HG02943 (cell line): ENCODE measurements around the gene KCNT2.

Source experiments
- ATAC-seq: cut with Tn5 transposase; IDR thresholded peaks from one replicate; pipeline ENCODE4 v1.9.1; 2021; ENCODE audit warnings: mild to moderate bottlenecking, low read depth, moderate library complexity; ENCODE audit not compliant: unreplicated experiment

KCNT2 gene

DNA sequence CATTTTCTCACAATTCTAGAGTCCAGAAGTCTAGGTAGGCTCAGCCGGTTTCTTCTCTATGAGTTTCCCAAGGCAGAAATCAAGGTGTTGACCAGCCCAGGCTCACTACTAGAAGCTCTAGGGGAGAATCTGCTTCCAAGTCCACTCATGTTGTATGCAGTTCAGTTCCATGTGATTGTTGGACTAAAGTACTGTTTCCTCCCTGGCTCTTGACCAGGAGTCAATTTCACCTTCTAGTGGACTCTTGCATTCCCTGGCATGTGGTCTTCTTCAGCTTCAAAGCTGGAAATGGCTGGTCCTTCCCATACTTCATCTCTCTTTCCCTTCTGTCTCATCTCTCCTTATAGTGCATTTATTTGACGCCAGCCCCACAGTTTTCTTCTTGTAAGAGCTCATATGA is 153.4 kb downstream of the KCNT2 start:
- ATAC-seq, result no peak

- no peak for ATAC-seq
Measured at GRCh38 chr1:196451103-196451502, 157.1 kb downstream of the KCNT2 start.

DNA sequence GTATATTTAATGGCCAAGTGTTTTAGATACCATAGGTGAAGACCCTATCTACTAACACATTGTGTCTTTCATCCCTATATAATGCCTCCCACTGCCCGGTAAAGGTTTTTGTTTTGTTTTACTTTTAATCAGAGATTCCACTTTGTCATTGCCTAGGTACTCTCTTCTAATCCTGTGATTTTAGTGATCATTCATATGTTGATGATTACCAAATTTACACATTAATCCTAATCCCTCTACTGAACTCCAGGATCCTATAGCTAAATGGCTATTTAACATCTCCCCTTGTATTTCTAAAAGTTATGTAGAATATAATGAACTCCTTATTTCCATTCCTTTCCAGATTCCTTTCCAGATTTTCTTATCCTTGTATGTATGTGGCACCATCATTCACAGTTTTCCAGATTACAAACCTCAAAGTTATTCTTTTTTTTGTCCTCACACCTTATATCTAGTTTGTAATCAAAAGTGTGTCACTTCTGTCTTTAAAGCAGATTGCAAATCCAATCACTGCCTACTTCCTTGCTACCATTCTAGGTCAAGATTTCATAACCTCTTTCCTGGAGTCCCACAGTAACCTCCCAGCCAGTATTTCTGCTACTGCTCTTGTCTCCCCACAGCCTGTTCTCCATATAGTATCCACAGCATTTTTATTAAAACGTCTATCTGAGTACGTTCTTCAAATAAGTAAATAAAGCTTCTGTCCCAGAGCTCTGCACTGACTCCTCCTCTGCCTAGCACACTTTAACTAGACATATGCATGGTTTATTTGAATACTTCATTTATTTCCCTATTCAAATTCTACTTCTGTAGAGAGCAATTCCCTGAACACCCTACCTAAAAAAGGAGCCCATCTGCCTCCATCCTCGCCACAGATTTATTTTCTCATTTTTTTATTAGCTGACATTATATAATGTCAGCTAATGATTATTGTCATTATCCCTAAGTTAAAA is 157.8 kb downstream of the KCNT2 start:
- ATAC-seq, result no peak

DNA sequence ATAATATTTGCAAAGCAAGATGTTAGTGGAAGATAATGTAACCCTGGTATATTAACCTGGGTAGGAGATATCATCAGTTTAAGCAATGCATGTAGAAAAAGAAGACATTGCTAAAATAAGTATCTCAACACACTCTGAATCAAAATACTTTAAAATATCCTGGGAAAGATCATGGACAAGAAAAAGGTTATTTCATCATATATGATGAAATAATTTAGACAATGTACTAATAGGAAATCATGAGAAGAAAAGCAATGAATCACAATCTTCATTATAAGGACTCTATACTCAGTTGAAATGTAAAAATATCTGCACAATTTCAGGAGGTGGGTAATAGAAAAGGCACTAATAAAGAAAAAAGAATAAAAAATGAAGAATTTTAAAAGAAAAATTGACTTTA is 158.8 kb downstream of the KCNT2 start:
- ATAC-seq, result no peak

DNA sequence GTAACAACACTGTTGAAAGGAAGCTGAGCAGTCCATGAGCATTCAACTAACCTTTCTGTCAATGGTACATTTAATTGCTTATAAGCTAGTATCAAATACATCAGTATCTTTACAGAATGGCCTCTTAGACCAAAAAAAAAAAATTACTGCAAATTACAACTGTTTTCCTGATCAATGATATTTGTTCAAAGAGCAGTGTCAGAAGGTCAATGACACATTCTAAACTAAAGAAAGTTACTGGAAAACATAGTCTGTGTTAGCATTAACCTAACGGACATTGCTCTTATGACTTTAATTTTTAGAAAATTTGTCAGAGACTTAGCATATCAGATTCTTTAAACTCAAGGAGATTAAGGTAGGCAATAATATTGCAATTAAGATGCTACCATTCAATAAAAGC is 162.5 kb downstream of the KCNT2 start:
- no peak for ATAC-seq

- ATAC-seq, result no peak
Measured at GRCh38 chr1:196444634-196445033, 163.6 kb downstream of the KCNT2 start.

- ATAC-seq, result no peak
Measured at GRCh38 chr1:196442366-196442765, 165.9 kb downstream of the KCNT2 start.

DNA sequence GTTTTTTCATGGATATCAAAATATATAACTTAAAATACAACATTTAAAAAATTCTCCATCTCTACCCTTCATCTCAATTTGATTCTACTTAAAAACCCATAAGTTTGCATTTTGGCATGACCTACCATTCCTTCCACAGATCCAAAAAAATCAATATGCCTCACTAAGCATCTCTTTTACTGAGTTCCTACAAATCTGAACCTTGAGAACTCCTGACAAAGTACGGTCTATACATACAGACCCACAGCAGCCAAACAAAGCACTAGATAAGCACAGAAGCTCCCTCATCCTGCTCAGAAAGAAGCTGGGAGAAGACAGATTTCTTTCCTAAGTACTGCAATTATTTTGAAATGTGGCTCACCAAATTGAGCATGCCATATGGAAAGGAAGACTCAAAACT is 167.5 kb downstream of the KCNT2 start:
- no peak for ATAC-seq

- ATAC-seq, result no peak
Measured at GRCh38 chr1:196438329-196438728, 169.9 kb downstream of the KCNT2 start.

GRCh38 chr1:196437671-196438070 is 170.6 kb downstream of the KCNT2 start:
- ATAC-seq, result no peak

- no peak for ATAC-seq
Measured at GRCh38 chr1:196433000-196433399, 175.2 kb downstream of the KCNT2 start.

DNA sequence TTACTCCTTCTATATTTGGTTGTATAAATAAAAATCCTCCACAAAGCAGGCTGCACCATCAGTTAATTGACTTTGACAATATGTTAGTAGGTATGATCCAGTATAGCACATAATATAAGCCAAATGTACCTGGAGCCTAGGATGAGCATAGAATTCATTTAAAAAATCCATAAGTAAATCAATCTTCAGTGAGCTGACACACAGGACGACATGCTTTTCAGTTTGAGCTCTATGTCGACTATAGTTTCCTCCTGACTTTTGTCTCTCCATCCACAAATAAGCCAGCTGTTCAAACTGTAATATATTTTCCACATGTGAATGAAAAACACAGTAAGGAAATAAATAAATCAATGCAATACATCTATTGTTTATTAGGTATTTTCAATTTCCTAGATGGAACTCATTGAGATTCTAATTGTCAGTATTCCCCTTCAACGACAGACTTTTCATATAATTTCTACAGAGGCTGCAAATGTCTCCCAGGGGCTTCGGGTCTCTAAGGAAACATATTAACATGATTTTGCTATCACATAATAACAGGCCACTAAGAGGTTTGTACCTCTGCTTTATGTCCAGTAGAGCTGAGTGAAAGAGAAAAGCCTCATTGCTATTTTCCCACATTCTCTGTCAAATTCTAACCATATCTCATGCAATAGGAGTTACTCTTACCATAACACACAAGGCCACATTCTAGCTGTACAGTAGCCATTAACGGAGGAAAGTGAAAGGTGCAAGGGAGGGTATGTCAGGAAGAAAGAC is 180.1 kb downstream of the KCNT2 start:
- ATAC-seq, result no peak

GRCh38 chr1:196425513-196425912 is 182.7 kb downstream of the KCNT2 start:
- ATAC-seq, result no peak

DNA sequence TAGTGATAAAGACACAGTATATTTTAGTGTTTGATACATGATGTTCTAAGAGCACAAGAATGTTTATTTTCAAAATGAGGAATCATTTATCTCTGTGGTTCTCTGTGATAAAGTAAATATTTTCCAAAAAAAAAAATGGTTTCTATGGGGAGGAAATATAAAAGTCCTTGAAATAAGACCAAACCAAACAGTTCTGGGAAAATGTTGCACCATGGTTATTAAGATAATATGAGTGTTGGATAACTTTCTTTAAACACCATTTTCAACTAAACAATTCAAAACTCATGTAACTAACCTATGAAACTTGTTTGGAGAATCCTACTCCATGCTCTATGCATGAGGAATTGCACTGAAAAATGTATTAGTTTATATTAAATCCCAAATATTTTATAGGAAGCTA is 184.6 kb downstream of the KCNT2 start:
- ATAC-seq, result no peak

- no peak for ATAC-seq
Measured at GRCh38 chr1:196418772-196419171, 189.5 kb downstream of the KCNT2 start.

- no peak for ATAC-seq
Measured at GRCh38 chr1:196415978-196416377, 192.3 kb downstream of the KCNT2 start.

GRCh38 chr1:196412326-196412725 is 195.9 kb downstream of the KCNT2 start:
- no peak for ATAC-seq

GRCh38 chr1:196410768-196411167 is 197.5 kb downstream of the KCNT2 start:
- ATAC-seq, result no peak

- ATAC-seq, result no peak
Measured at GRCh38 chr1:196409586-196409985, 198.7 kb downstream of the KCNT2 start.

- no peak for ATAC-seq
Measured at GRCh38 chr1:196407358-196408051, 200.7 kb downstream of the KCNT2 start.

DNA sequence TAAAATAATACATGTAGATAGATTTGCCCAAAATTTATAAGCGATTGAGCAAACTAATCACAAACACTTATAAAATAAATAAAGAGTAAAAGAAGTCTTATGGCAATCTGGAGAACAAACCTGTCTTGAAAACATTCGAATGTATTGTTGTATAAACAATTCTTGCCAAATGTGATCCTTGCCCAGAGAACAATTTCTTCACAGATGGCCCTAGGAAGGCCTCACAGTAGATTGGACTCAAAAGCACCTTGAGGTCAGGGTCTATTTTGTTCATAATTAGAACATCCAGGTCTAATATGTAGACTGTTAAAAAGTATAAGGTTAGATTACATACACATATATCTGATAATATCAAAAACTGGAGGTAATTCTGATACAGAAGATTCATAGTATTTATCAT is 202.4 kb downstream of the KCNT2 start:
- no peak for ATAC-seq
